GM18499 (cell line): ENCODE measurements around the gene MVP.
"Not testable (repeated sequence)": the region's sequence is repeated elsewhere in the genome, so short reads cannot be mapped to it uniquely, and the experiment has no call there.

Experiments used
- ATAC-seq: cut with Tn5 transposase; IDR thresholded peaks from one replicate; pipeline ENCODE4 v1.9.1; 2021; ENCODE audit warnings: moderate number of reproducible peaks; ENCODE audit not compliant: insufficient read depth, unreplicated experiment

The MVP gene

GRCh38 chr16:29868396-29869009, 48.2 kb downstream of the MVP start:
- no peak for ATAC-seq

DNA sequence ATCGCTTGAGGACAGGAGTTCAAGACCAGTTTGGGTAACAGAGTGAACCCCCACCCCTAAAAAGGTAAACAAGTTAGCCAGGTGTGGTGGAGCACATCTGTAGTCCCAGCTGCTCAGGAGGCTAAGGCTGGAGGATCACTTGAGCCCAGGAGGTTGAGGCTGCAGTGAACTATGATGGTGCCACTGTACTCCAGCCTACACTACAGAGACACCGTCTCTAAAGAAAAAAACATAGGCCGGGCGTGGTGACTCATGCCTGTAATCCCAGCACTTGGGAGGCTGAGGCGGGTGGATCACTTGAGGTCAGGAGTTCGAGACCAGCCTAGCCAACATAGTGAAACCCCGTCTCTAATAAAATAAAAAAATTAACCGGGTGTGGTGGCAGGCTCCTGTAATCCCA, 48.8 kb downstream of the MVP start:
- not testable (repeated sequence) for ATAC-seq

DNA sequence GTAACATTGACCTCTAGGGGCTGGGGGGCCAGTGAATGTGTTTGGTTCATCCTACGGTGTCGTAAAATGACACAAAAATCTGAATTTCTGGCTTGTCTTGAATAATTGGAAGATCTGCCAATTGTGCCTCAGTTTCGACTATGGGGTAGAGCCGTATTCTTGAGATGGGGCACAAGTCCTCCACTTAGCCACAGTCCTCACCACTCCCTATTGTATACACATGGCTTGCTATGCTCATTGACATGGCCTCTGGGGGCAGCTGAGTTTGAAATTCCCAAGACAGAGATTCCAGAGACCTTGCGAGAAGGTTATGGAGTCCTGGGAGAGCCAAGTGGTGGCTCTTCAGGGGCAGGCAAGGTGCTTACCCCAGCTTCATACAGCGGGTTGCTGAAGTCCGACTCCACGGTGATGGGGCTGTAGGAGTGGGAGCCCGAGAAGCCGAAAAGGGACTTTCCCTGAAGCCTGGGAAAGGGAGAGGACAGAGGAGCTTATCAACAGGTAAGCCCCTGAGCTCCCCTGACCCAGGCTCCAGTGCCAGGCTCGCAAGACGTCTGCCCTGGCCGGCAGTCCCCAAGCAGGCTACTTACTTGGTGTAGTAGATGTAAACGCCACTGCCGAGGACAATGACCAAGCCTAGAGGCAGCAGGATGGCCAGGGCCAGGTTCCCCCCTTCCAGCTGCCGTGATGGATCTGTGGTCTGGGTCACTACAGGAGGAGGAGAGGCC, 51.7 kb downstream of the MVP start:
- no peak for ATAC-seq

DNA sequence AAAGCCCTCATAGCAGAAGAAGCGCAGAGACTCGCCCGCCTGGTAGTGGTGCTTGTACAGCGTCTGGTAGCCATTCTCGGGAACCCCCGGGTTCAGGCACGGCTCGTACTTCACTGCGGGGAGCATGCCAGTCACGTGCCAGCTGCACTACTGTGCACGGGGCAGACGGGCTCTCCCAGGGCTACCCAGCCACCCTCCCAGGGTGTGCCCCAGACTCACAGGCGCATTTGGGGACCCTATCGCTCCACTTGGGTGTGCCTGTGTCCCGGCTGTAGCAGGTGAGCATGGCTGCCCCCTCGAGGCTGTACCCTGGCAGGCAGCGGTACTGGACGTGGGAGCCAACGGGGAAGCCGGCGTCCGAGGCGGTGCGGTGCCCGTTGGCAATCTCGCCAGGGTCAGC, 53.1 kb downstream of the MVP start:
- no peak for ATAC-seq

DNA sequence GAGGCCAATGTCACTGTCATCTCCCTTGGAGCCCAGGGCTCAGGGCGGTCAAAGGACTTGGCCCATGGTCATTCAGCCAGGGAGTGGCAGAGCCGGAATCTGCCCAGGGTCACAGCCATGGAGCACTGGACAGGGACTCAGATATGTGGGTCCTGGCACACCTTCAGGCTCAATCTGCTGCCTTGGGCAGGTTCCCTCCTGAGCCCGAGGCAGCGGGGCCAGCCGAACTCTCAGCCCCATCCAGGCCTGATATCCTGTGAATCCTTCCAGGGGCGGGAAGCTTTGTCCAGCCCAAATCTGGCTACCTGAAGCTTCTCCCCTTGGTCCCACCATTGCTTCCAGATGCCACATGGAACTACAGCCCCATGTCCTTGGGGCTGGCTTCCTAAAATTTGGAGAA, 54.9 kb downstream of the MVP start:
- ATAC-seq = no peak

DNA sequence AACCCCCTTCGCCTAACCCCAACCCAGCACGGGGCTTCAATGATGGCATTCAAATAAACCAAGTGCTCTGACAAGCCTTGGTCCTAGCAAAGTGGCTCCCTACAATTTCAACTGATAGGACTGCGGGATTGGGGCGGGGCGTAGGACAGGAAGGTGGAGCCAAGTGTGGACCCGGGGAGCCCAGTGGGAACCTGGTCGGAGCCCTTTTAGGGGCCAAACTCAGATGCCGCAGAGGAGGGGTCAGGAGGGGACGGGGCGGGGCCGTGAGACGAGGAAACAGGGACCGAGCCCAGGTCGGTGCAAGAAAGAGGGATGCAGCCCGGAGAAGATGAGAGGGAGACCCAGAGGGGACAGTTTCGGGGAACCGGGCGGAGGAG, 55.9 kb downstream of the MVP start:
- ATAC-seq = no peak

DNA sequence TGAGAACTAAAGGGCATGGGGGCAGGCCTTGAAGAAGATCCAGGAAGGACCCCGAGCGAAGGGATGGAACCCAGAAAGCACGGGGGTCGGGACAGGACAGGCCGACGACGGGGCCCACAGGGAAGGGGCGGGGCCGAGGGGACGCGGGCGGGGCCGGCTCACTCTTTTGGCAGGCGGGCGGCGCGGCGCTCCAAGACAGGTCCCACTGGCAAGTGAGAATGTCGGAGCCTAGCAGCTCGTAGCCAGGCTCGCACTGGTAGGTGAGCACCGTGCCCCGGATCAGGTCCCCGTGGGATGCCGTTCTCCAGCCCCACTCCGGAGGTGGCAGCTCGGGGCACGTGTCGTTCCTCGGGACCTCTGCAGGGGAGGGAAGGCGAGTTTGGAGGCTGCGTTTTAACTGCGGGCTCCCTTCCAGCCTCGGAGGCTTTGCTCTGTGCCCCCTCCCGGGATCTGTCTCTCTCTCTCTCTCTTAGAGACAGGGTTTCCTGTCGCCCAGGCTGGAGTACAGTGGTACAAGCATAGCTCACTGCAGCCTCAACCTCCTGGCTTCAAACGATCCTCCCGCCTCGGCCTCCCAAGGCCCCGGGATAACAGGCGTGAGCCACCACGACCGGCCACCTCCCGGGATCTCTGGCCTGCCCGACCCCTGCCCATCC, 56.5 kb downstream of the MVP start:
- no peak for ATAC-seq

GRCh38 chr16:29877266-29877961, 57.2 kb downstream of the MVP start:
- no peak for ATAC-seq

- ATAC-seq = no peak
Measured at GRCh38 chr16:29878172-29878571, 57.9 kb downstream of the MVP start.

- ATAC-seq = no peak
Measured at GRCh38 chr16:29881050-29881449, 60.8 kb downstream of the MVP start.

GRCh38 chr16:29883987-29884386, 63.7 kb downstream of the MVP start:
- no peak for ATAC-seq

- not testable (repeated sequence) for ATAC-seq
Measured at GRCh38 chr16:29889372-29889771, 69.1 kb downstream of the MVP start.

DNA sequence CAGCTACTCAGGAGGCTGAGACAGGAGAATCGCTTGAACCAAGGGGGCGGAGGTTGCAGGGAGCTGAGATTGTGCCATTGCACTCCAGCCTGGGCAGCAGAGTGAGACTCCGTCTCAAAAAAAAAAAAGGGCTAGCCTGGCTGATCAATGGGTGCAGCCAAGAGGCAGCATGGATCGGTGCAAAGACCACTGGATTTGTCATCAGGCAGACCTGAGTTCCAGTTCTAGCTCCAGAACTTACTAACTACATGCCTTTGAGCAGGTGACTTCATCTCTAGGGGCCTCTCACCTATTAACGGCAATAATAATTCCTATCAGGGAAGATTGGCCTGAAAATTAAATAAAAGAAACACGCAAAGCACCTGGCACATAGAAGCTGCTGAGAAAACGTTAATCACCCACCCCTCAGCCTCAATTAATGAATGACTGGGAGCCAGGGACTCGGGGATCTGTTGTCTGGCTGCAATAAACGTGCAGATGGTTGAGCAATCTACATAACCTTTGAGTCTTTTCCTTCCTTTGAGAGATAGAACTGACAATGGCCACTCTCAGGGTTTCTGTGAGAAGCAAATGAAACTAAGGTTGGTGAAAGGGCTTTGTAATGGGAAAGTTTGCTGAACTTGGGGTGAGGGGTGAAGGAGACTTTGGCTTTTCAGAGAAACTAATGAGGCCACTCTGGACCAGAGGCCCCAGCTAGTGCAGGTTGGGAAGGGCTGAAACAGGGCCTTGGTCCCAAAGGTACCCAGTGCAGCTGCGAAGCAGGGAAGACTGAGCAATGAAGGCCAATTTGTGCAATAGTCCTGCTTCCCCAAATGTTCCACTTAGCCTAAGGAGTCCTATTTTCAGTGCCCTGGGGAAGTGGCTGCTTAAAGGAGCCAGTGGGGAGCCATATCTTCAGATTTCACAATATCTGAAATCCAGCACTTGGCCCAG, 71.5 kb downstream of the MVP start:
- ATAC-seq = no peak

GRCh38 chr16:29892458-29892813, 72.2 kb downstream of the MVP start:
- no peak for ATAC-seq

GRCh38 chr16:29893553-29893952, 73.3 kb downstream of the MVP start:
- no peak for ATAC-seq

GRCh38 chr16:29894352-29894751, 74.1 kb downstream of the MVP start:
- no peak for ATAC-seq

DNA sequence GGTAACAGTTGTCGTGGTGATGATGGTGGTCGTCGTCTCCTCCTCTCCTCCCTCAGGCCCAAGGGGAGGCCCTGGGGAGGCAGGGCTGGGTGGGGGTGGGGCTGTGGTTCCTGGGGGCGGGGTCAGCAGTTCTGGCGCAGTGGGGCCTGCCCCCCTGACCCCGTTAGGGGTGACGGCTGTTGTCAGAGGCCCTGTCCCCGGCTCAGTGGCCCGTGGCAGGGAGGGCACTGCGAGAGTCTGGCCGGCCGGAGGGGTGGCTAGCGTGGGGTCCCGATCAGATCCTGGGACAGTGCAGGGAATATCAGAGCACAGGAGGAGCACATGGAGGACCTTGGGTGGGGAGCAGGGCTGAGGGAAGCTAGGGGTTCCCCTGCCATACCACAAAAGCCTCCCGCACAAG, 76.6 kb downstream of the MVP start:
- ATAC-seq = no peak

- no peak for ATAC-seq
Measured at GRCh38 chr16:29897333-29897732, 77.1 kb downstream of the MVP start.
